ENCODE measurements around the gene LARP6.
"Not testable (repeated sequence)": the region's sequence is repeated elsewhere in the genome, so short reads cannot be mapped to it uniquely, and the experiment has no call there.

LARP6 gene

DNA sequence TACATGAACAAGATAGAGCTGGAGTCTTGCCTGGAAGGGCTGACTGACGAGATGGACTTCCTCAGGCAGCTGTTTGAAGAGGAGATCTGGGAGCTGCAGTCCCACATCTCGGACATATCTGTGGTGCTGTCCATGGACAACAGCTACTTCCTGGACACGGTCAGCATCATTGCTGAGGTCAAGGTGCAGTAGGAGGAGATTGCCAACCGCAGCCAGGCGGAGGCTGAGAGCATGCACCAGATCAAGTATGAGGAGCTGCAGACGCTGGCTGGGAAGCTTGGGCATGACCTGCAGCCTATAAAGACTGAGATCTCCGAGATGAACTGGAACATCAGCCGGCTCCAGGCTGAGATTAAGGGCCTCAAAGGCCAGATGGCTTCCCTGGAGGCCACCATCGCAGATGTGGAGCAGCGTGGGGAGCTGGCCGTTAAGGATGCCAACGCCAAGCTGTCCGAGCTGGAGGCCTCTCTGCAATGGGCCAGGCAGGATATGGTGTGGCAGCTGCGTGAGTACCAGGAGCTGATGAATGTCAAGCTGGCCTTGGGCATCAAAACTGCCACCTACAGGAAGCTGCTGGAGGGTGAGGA, 5.5 kb upstream of the LARP6 start:
- no peak for DNase-seq (ENCODE audit: low read depth in 2 of 2, low spot score in 1 of 2)

DNA sequence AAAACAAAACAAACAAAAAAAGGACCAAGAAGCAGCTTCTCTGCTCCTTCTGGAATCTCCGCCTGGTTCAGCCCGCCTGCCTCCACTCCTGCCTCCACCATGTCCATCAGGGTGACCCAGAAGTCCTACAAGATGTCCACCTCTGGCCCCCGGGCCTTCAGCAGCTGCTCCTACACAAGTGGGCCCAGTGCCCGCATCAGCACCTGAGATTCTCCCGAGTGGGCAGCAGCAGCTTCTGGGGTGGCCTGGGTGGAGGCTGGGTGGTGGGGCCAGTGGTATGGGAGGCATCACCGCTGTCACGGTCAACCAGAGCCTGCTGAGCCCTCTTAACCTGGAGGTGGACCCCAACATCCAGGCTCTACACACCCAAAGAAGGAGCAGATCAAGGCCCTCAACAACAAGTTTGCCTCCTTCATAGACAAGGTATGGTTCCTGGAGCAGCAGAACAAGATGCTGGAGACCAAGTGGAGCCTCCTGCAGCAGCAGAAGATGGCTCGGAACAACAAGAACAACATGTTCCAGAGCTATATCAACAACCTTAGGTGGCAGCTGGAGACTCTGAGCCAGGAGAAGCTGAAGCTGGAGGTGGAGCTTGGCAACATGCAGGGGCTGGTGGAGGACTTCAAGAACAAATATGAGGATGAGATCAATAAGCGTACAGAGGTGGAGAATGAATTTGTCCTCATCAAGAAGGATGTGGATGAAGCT, 4.8 kb upstream of the LARP6 start:
- not testable (repeated sequence) for DNase-seq (ENCODE audit: low read depth in 2 of 2, low spot score in 1 of 2)

DNA sequence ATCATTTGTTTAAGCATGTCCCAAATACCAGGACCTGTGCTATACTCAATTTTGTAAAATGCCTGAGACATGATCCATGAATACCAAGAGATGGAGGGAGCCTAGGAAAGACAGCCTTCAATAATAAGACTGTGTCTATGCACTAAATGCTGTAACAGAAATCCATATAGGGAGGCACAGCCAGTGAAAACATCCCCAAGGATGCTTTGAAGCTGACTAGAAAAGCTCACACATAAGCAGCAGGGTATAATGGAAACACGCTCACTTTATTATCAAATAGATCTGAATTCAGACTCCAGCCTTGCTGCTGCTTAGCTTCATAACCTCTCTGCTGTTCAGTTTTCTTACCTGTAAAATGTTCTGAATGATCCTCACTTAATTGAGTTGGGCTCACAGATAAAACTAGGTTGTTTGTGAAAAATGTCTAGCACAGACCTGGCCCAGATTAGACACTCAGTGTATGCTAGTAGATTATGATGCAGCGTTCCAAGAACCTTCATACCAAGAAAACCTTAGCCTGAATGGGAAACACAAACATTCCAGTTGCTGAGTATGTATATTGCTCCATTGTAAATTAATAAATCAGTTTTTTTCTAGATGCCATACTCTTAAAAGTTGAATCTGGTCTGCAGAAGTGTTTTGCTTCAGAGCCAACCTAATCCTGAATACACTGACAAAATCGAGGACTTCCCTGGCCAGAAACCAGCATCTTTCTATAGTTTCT, 3.8 kb upstream of the LARP6 start:
- DNase-seq (ENCODE audit: low read depth in 2 of 2, low spot score in 1 of 2), result no peak

DNA sequence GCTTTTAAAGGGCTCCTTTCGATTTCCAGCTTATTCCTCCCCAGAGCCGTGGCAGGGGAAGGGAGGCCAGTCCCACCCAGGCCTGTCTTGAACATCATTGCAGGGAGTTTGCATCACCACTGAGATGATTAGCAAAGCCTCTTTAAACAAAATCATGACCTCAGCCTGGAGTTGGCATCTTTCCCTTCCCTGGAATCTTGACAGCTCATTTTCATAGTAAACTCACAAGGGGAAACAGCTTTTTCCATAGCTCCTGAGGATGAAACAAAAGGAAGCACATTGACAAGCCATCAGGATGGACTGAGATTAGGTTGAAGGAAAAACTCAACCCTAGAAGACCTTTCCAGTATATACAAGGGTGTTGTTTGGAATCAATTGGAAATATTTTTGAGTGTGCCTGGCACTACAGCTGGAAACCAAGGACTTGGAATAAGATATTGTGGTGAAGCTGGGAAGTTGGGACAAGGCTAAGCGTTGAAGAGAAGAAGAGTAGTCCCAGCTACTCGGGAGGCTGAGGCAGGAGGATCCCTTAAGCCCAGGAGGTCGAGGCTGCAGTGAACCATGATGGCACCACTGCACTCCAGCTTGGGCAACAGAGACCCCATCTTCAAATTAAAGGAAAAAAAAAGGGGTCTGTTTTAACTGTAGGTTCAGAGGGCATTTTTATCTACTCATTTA, 3.1 kb upstream of the LARP6 start:
- DNase-seq (ENCODE audit: low read depth in 2 of 2, low spot score in 1 of 2), result no peak

DNA sequence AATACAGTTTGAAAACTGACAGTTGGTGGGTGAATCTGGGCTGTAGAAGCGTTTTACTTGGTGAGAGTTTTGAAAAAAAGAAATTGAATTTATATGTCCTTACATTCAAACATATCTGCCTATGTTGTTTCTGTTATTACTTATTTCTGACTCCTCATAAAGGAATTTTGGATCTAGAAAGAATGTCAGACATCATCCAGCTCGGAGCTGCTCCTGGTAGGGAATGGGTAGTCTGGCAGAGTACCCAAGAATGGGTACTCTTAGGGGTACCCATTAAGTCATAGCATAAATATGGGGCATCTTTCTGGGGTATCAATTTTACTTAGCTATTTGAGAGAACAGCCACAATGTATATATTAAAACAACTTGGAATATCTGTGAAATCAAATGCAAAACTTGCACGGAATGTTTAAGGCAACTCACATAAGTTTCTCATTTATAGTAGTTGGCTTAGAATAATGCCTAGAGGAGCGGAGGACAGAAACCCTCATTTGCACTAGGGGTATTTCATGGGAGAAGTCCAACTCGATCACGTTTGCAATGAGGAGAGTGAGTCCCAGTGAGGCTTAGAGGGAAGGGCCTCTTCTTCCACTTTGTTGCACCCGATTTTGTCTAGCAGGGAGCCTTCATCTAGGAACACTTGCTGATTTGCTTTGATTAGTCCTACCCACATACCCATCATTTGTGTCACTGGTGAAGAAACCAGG, 2.4 kb upstream of the LARP6 start:
- DNase-seq (ENCODE audit: low read depth in 2 of 2, low spot score in 1 of 2), result no peak

DNA sequence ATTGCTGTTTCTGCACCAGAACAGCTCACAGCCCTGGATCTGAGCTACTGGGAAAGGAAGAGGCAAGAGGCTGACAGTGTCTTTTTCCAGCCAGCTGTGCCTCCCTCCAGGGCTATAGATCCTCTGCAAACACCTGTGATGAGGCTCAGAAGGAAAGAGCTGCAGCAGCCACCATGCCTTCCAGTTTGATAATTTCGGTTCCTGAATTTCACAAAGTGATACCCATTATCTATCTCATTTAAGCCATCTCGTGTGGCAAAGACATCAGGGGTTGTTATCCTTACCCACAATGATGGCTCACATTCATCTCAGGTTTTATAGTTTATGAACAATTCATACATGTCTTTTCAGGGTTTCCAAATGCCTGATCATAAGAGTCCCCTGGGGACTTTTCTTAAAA, 1.8 kb upstream of the LARP6 start:
- no peak for DNase-seq (ENCODE audit: low read depth in 2 of 2, low spot score in 1 of 2)

DNA sequence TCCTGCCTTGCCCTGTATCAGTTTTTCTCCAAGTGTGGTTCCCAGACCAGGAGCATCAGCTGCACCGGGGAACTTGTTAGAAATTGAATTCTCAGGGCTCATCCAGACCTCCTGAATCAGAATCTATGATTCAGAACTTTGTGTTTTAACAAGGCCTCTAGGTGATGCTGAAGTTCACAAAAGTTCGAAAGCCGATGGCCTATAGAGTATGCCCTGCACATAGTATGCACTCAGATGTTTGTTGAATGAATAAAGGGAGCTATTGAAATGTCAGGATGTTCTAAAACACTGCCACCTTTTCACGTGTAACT, 664 bp upstream of the LARP6 start:
- no peak for DNase-seq (ENCODE audit: low read depth in 2 of 2, low spot score in 1 of 2)

DNA sequence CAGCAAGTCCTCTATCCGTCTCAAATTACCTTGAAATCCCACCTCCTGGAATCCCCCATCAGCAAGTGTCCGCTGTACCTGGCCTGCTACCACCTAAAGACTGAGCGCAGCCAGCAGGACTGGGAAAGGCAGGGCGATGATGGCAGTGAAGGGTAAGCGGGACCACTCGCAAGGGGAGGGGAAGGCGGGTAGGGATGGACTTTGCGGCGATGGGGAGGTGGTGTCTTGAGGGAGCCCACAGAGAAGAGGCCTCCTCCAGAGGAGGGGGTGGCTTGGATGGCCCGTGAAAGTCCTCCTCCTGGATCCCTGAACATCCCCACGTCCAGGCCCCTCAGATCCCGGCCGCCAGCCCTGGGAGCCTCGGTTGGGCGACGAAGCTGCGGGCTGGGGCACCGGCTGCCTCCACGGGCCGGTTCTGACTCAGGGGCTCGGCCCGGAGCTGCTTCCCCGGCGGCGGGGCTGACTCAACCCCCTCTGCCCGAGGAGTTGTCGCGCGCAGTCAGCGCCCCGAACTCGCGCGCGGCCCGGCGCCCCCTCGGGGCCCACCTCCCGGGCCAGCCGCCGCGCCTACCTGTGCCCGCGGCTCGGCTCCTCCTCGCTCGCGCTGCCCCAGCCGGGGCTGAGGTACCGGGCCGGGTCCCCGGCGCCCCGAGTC, 512 bp downstream of the LARP6 start:
- DNase-seq (ENCODE audit: low read depth in 2 of 2, low spot score in 1 of 2), result no peak

DNA sequence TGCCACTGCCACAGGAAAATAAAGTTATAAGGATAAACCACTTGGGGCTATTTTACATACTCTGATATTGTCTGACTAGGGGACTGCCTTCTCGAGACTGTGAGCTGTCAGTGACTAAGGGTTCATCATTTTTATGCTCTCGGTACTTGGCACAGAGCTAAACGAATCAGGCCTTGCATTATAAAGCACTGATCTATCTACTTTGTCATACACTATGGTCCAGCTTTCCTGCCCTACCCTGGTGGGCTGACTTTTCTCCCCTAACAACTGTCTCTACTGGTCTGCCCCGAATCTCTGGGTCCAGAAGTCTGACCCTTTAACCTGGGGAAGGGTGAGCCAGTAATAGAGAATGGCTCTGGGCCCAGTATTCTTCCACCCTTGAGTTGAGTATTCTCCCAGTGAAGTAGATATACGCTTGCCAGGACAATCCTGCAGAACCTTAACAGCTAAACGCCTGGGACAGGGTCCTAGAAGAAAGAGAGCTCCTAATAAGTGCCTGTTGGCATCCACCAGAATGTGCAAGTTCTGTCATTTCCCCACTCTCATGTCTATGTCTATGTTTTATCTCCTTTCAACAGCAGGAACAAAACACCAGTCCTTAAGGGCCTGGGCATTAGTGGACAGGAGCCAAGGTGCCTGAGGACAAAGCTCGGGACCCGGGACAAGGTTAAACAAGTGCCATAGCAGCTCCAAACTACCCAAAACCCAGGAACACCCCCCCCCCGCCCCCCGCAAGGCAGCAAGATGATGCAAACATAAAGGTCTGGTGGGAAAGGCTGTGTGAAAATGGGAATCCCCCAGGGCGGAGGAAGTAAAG, 1.2 kb downstream of the LARP6 start:
- no peak for DNase-seq (ENCODE audit: low read depth in 2 of 2, low spot score in 1 of 2)

DNA sequence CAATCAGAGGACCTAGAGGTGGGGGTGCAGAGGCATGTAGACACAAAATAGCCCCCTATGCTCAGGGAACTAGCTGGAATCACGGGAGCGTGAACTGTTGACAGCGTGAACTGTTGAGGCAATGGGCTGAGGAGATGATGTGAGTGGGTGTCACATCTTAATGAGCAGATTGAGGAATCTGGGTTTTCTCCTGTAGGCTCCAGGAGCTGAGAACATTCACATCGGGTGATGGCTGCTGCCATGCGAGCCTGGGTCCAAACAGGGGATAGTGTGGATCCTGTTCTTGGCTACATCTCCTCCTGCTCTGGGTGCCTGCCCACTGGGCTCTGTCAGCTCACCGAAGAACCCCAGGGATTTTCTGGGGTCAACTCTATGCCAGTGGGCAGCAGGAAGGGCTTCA, 2.1 kb downstream of the LARP6 start:
- no peak for DNase-seq (ENCODE audit: low read depth in 2 of 2, low spot score in 1 of 2)

DNA sequence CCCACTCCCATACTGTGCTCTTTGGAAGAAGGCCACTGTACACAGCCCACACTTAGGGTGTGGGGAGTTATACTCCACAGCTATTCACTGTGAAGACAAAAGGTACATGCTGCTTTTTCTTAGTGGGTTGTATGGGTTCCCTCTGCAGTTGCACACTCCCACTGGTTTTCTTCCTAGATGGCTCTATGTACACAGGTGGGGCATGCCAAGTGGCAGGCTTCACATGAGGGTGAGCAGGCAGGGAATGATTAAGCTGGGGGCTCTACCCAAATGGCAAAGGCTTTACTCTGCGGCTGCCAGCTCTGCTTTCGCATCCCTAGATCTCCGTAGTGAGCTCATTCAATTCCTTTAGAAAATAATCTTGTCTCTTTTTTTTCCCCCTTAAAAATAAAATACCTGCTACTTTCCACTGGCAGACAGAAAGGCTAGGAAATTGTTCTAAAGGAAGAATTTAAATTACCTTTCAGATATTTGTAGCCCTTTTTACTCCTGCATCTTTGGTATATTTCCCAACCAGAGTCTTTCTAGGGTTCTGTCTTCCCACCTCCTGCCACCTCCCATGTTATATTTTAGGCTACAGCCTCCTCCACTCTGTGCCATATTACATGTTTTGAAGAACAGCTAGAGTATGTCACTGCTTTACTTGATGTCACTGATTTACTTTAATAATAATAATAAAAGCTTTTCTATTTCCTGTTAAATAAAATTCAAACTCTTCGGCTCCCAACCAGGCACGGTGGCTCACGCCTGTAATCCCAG, 8.2 kb downstream of the LARP6 start:
- DNase-seq (ENCODE audit: low read depth in 2 of 2, low spot score in 1 of 2), result no peak

DNA sequence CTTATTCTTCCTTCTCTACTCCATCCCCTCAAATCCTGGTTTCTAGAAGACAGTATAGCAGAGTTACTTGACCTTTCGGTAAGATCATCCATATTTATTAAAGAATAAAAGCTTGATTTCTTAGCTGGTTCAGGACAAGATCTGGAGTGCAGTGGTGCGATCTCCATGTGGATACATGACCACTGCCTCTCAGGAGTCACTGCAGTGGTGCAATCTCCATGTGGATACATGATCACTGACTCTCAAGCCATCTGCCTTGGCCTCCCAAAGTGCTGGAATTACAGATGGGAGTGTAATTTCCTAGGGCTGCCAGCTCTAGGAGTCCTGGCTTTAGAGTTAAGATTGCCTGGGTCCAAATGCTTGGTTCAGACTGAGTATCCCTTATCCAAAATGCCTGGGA, 16.5 kb downstream of the LARP6 start:
- DNase-seq (ENCODE audit: low read depth in 2 of 2, low spot score in 1 of 2), result no peak

DNA sequence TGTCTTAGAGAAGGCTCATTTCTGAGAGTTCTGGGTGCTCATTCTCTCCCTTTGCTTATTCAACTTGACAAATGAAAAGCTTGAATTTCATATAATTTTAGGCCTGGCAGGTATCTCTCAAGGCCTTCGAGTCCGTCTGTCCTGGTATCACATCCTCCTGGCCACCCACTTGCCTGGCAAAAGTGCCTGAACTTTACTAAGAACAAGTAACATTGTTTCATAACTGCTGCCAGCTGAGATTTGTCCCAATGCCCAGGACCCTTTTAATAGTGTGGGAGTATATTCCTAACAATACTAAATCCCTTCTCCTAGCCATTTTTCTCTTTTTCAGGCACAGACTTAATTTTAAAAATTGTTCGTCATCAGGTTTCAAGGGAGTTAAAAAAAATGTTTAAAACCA, 18.1 kb downstream of the LARP6 start:
- DNase-seq (ENCODE audit: low read depth in 2 of 2, low spot score in 1 of 2), result no peak

DNA sequence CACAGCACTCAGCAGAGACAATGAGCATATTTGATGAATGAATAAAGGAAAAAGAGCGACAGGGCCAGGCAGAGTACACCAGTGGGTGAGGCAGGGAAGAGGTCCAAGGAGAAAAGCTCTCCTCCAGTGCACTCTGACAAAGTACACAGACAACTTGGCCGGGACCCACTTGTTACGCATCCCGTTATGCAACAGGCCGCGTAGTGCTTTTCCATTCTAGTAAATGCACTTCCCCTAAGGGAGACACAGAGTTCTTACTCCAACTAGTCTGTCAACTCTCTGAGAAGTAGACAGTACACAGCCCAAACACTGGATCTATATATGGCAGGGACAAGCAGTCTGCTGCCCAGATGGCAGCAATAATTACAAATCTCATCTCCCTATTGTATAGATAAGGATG, 18.5 kb downstream of the LARP6 start:
- DNase-seq (ENCODE audit: low read depth in 2 of 2, low spot score in 1 of 2), result no peak

DNA sequence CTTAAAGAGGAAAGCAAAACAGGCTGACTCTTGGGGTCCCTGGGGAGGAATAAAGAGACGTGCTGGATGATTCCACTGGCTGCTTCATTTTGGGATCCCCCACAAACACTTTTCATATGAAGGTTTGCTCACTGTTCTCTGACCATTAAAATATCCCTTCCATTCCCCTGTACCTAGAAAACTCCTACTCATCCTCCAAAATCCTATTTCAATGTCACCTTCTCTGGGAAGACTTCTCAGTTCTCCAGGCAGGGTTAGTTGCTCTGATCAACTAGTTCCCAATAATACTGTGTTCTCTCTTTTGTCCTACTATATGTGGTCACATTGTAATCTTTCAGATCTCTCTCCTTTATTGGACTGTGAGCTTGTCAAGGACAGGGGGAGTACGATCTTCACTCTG, 19.0 kb downstream of the LARP6 start:
- no peak for DNase-seq (ENCODE audit: low read depth in 2 of 2, low spot score in 1 of 2)

DNA sequence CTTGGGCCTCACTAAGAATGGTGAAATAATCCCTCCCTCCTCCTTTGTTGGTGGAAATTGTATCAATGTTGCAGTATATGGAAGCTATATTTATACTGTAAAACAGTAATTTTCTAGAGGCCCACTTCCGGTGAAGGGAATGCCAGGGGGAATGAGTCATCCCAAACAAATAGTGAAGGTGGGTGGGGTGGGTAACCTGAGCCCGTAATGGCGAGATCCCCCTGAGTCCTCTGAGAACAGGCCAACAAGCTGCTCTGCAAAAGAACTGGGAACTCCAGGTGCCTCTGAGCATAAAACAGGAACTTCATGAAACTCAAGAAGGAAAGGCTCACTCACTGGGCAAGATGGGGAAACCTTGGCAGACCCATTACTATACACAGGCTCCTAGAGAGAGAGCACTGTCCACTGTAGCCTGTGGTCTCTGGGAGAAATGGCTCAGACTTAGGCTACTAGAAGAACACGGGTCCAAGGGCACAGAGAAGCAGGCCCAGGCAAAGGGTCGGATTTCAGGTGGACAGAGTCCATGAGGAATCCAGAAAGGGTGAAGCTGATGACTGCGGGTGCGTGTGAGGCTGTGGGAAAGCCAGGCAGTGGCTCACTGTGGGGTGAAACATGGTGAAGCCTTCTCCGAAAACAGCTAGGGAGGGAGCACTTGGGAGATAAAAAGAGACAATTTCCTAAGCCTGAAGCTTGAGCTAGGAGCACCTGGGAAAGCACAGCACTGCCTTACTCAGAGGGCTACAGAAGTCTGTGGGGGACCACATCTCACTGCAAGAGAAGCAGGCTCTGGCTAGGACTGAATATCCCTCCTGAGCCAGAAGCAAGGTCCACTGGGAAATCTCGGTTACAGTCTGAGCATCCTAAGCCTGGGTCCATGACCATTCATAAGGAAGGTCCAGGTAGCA, 19.8 kb downstream of the LARP6 start:
- no peak for DNase-seq (ENCODE audit: low read depth in 2 of 2, low spot score in 1 of 2)

DNA sequence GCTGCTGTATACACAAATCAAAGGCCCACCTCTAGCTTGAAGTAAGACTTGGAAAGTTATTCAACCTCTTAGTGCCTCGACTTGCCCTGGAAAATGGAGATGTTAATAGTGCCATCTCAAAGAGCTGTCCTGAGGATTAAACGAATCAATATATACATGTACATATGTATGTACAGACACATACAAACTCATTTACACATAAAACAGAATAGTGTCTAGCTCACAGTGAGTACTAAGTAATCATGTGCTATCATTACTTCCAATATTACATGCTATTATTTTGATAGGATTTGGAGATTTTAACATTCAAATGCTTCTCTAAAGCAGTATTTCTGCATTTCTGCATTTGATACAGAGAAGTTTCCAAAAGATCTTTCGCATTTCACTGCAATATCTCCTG, 20.5 kb downstream of the LARP6 start:
- DNase-seq (ENCODE audit: low read depth in 2 of 2, low spot score in 1 of 2), result no peak

DNA sequence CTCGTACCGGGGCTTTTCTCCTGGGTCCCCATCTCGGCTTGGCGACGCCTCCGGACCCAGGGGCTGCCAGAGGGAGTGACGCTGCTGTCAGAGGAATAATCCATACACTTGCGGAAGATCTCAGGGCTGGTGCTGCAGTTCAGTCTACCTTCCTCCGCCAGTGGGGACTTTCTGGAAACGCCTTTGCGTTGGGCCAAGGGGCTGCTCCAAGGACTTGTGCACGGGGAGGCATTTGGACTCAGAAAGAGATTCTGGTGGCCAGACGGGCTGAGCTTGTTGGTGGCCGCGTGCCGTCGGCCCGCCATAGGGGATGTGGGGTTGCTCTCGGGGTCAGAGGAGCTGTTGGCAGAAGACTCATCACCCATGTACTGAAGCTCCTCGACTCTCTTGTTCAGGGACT, 21.8 kb downstream of the LARP6 start:
- no peak for DNase-seq (ENCODE audit: low read depth in 2 of 2, low spot score in 1 of 2)
